ENCODE data around the gene NEFH. TPM values are rescaled to one million over a fixed set of nuclear protein-coding genes. Genes with fewer than 3 reads are reported as not detected.

NEFH gene
- polyA plus RNA-seq, 1 of the 3 experiments (the other 2 are of a cell fraction) = 3.5 TPM

GRCh38 chr22:29509815-29510214, 29.8 kb downstream of the NEFH start:
- no peaks in the 10 kb centered on the region for H3K27me3 ChIP-seq (ENCODE audit: insufficient read depth)

More at GRCh38 chr22:29509815-29510214, 29.8 kb downstream of the NEFH start:
- TF ChIP-seq USF2 (IDR thresholded peaks at IDR 0.05; ENCODE audit: borderline replicate concordance, low read depth, low read length) (no peak), FOXJ3 (CRISPR knock-in tag; IDR thresholded peaks at IDR 0.05) (no peak), ZBTB33 (IDR thresholded peaks at IDR 0.05; ENCODE audit: borderline replicate concordance, low read depth) (no peak), USF1 (IDR thresholded peaks at IDR 0.05; ENCODE audit: borderline replicate concordance, low read depth) (no peak), MAX (IDR thresholded peaks at IDR 0.05; ENCODE audit: low read depth) (no peak), MXI1 (IDR thresholded peaks at IDR 0.05; ENCODE audit: low read depth, low read length) (no peak), NFIC (IDR thresholded peaks at IDR 0.05; ENCODE audit: borderline replicate concordance) (no peak), CHD2 (IDR thresholded peaks at IDR 0.05; ENCODE audit: low read length, partially characterized antibody) (no peak), TEAD4 (IDR thresholded peaks at IDR 0.05; ENCODE audit: borderline replicate concordance, insufficient read depth) (no peak), FOXM1 (IDR thresholded peaks at IDR 0.05; ENCODE audit: low read depth) (no peak), EZH2phosphoT487 (IDR thresholded peaks at IDR 0.05; ENCODE audit: borderline replicate concordance, low read depth) (no peak), FOSL2 (IDR thresholded peaks at IDR 0.05; ENCODE audit: borderline replicate concordance, low read depth) (no peak), GABPA (IDR thresholded peaks at IDR 0.05; ENCODE audit: low read depth) (no peak)
- Histone ChIP-seq H3K9me2 (no peaks in the 10 kb centered on the region), H3K9ac (no peak overlapping the region), H3K4me2 (no peak overlapping the region), H3K79me2 (ENCODE audit: insufficient read depth) (no peaks in the 10 kb centered on the region), H3K4me3 (ENCODE audit: low read depth in 2 of 2, low read length in 1 of 2) (no peak overlapping the region), H3F3A (replicated peaks; ENCODE audit: insufficient read depth) (no peaks in the 10 kb centered on the region), H3K4me1 (ENCODE audit: control insufficient read depth in 1 of 2, insufficient read depth in 2 of 2, low read depth in 1 of 2, low read length in 1 of 2) (peaks cover 0 to 6% of the 10 kb centered on the region in 2 experiments; a peak in 1 of 4 replicates), H3K36me3 (replicated peaks in 1 of 2; ENCODE audit: control insufficient read depth in 1 of 2, insufficient read depth in 2 of 2, low read length in 1 of 2) (peaks cover 46 to 67% of the 10 kb centered on the region in 2 experiments), H2AFZ (ENCODE audit: low read depth) (no peak overlapping the region), H4K20me1 (ENCODE audit: insufficient read depth) (no peaks in the 10 kb centered on the region), H3K27ac (ENCODE audit: low read depth in 2 of 2, low read length in 1 of 2) (no peak overlapping the region), H3K9me3 (no peaks in the 10 kb centered on the region)
- ChIA-PET POLR2A (no interaction called here), CTCF (interaction anchor here (1.4 to 2.5 kb wide), 3 partner anchors 15 to 44 kb away, joined by 4 to 9 read pairs (median 5); partner anchors contain the start of gene THOC5)
- WGBS (ENCODE audit: low lambda C conversion rate) = 95% methylated on average over 1 of the region's 1 CpG
- DNase-seq = no peak
